GM12873 (cell line): ENCODE results near the gene HYLS1.

Source experiments
- TF ChIP-seq, protein P1 (sequence below): IDR thresholded peaks from 2 replicates; pipeline ENCODE4 v1.5.1; 2012; ENCODE audit warnings: low read depth, mild to moderate bottlenecking, moderate library complexity, low read length, control low read depth; ENCODE audit not compliant: insufficient read depth; ENCODE audit errors: missing control alignments

The HYLS1 gene

DNA sequence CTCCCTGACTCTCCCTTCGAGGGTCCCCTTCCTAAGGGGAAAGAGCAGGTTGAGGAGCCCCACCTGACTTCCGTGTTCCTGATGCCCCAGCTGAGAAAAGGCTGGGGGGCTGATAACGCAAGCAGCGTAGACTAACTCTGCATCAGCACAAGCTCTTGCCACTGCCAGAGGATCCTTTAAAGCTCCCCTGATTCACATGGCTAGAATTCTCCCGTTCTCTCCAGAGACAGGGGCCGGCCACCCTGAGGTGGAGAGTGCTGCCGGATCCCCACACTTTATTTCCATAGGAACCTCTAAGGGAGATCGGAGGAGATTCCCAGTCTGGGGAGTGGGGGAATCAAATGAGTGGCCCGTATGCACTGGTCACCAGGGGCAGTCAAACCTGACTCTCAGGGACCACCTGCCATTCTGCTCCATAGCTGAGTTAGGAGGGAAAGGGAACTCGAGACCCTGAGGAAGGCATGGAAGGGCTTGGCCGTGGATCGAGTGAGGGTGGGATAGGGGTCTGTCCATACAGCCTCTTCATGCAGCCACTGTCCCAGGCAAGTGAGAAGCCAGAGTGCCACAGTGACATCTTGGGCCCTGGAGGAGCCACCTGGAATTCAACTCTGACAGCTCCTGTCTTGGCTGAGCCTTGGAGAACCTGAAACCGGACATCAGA is 57.0 kb downstream of the HYLS1 start:
- TF ChIP-seq, protein P1, sequence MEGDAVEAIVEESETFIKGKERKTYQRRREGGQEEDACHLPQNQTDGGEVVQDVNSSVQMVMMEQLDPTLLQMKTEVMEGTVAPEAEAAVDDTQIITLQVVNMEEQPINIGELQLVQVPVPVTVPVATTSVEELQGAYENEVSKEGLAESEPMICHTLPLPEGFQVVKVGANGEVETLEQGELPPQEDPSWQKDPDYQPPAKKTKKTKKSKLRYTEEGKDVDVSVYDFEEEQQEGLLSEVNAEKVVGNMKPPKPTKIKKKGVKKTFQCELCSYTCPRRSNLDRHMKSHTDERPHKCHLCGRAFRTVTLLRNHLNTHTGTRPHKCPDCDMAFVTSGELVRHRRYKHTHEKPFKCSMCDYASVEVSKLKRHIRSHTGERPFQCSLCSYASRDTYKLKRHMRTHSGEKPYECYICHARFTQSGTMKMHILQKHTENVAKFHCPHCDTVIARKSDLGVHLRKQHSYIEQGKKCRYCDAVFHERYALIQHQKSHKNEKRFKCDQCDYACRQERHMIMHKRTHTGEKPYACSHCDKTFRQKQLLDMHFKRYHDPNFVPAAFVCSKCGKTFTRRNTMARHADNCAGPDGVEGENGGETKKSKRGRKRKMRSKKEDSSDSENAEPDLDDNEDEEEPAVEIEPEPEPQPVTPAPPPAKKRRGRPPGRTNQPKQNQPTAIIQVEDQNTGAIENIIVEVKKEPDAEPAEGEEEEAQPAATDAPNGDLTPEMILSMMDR, result no peak

DNA sequence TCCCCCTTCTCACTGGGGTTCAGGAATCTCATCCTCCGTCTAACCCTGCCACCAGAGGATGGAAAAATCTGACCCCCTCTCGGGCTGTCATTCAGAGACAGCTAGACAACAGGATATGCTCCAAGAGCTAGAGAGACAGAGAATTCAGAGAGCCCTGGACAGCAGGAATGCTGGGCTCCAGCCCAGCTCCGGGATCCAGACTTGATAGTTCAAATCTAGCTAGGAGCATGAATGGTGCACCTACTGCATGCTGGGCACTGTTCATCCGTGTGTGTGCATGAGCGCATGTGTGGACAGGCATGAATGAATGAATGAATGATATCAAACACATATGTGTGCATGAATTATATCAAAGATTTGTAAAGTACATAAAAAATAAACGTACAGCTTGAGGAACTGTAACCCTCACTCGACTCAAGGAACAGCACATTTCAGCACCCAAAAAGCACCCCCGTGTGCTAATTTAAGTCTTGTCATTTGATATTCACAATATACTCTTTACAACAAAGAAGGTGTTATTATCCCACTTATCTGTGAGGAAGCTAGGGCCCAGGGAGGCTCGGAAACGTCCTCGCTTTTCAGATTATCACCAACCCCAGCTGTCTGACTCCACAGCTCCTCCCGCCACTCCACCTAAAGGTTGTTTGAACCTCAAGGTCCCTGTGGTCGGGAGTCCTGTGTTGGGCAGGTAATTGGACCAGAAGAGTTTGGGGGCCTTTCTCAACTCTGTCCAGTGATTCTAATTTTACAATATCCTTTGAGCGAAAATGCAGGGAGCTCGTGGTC is 57.7 kb downstream of the HYLS1 start:
- TF ChIP-seq, protein P1, result no peak

DNA sequence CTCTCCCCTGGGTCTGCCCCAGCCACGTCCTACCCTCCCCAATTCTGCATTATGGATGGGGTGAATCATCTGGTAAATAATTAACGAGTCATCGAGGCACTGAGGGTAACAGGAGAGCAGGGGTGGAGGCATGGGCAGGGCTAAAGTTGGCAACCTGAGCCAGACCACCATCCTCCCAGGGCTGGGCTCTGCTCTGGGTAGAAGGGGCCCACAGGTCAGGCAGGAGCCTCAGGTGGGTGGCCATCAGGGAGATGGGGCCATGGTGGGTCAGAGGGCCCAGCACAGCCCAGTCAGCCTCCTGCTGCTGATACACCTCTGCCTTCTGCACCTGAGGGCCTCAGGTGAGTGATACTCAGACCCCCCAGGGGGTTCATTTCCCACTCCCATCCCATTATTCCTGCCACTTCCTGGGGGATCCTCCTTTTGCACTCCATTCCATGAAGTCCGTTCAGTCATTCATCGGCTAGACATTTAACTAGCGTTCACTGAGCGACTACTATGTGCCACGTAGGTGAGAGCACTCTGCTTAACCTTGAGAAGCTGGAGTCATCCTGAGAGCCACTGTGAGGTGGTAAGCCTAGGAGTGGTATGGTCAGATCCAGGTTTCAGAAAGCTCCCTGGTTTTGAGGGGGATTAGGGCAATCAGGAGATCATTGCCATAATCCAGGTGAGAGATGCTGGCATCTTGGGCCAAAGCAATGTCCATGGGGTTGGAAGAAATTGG is 58.5 kb downstream of the HYLS1 start, which contains the start of gene VSIG10L2:
Gene VSIG10L2 (plus strand): TSS at position 248 of the 724 bp plus-strand sequence. CDS start 12 bp downstream, at position 260.
- TF ChIP-seq, protein P1, result no peak

DNA sequence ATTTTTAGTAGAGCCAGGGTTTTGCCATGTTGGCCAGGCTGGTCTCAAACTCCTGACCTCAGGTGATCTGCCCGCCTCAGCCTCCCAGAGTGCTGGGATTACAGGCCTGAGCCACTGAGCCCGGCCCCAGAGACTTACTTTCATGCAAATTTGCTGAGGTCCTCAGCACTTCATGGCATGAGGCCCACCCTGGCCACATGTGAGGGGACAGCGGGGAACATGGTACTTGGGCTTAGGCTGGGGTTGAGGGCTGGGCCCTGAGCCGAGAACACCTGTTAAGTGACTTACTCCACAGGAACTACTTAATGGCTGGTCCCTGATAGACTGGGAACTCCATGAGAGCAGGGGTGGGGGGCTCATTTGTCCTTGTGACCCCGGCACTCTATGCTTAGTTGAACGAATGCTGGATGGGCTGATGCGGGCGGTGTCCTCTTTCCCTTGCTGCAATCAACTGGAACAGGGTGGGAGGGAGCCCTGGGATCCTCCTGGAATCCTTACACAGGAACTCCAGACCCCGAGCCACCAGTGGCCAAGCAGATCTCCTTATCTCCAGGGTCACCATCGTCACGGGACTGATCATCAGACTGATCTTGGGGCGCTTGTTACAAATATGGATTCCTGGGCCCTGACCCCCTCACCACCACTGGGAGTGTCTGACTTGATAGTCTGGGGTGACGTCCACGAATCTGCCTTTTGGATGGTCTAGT is 59.4 kb downstream of the HYLS1 start:
- TF ChIP-seq, protein P1, result no peak

DNA sequence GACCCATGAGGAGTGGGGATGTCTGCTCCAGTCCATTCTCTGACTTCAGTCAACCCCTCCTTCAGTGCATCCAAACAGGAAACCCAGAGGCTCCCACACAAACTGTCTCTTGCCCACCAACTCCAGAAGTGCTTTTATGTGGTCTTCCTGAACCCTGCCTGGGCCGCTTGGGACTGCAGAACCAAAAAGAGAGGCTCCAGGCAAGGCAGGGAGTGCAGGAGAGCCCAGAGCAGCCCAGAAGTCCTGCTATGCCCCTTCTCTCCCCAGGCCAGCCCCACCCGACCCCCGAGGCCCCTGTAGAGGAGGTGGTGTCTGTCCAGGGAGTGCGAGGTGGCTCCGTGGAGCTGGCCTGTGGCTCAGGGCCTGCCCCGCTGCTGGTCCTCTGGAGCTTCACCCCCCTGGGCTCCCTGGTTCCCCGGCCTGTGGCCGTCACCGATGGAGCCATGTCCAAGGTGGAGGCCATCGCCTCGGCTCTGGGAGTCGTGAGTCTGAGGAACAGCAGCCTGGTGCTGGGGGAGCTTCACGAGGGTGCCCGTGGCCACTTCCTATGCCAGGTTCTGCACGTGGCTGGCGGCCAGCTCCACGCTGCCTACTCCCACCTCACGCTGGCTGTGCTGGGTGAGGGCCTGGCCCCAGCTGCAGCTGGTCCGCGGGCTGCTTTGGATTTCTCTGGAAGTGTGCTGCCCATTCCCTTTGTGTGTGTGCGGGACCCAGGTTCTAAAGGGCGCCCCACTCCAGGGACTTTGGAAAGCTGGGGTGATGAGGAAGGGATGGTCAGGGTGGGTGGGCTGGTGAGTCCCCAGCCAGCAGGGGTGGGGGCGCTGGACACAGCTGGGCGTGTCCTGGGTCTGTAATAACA is 60.2 kb downstream of the HYLS1 start:
- TF ChIP-seq, protein P1, result no peak

DNA sequence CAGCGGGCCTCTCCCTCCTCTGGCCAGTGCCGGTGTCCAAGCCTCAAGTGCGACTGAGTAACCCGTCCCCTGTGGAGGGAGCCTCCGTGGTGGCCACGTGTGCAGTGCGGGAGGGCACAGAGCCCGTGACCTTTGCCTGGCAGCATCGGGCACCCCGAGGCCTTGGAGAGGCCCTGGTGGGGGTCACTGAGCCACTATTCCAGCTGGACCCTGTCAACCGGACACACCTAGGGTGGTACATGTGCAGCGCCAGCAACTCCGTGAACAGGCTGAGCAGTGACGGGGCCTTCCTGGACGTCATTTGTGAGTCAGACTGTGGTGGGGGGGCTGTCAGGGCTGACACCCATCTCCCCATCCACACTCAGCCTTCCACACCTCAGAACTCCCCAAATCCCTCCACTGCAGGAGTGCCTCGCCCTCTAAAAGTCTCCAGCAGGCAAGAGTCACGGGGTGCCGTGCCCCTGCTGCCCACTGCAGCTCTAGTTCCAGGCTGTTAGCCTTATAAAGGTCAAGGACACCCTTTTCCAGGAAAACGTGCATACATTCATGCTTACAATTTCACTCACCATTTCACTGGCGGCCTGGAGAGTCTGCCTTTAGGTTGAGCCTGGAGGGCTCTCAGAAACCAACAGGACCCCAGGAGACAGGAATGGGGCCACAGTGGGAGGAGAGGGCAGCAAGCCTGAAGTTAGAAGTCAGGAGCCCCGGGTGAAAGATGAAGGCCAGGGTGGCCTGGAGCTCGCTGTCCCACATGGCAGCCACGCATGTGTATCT is 61.0 kb downstream of the HYLS1 start:
- TF ChIP-seq, protein P1, result no peak
